HepG2 (cell line): Measurements from ENCODE around the gene KATNB1. TPM values are rescaled to one million over a fixed set of nuclear protein-coding genes. Genes with fewer than 3 reads are reported as not detected.
A peak's percentile ranks its signal among the peaks of the same experiment; 100 is the strongest.

Experiments
- AGO2 ChIP-seq: fragments of 200-400 bp; formaldehyde crosslinking; optimal IDR thresholded peaks from 2 replicates; pipeline ENCODE3; 2017; ENCODE audit warnings: mild to moderate bottlenecking, low read depth, low read length, moderate library complexity
- CCAR2 ChIP-seq: fragments of 200-400 bp; formaldehyde crosslinking; optimal IDR thresholded peaks from 2 replicates; pipeline ENCODE3; 2018; ENCODE audit warnings: low read depth, mild to moderate bottlenecking, low read length, moderate library complexity
- CEBPG ChIP-seq: IDR thresholded peaks from 2 replicates; pipeline ENCODE4 v1.6.1; 2016
- DRAP1 ChIP-seq: IDR thresholded peaks from 2 replicates; pipeline ENCODE4 v1.6.1; 2016; ENCODE audit warnings: missing genetic modification reagents, missing compliant biosample characterization
- EED ChIP-seq: sonication (generic); formaldehyde crosslinking; IDR thresholded peaks from 2 replicates; pipeline ENCODE4 v1.5.0; 2020; ENCODE audit warnings: mild to moderate bottlenecking, missing genetic modification reagents
- GLI4 ChIP-seq: sonication (generic); formaldehyde crosslinking; IDR thresholded peaks from 2 replicates; pipeline ENCODE4 v1.5.1; 2020; ENCODE audit warnings: missing genetic modification reagents, mild to moderate bottlenecking, moderate library complexity, borderline replicate concordance
- GTF2F1 ChIP-seq: fragments of 150-350 bp; IDR thresholded peaks from 2 replicates; pipeline ENCODE4 v1.6.1; 2014; ENCODE audit warnings: low read length
- HNRNPL ChIP-seq: fragments of 200-400 bp; formaldehyde crosslinking; IDR thresholded peaks from 2 replicates; pipeline ENCODE4 v1.6.1; 2017; ENCODE audit warnings: mild to moderate bottlenecking, low read depth, low read length
- MATR3 ChIP-seq: sonication (generic); formaldehyde crosslinking; IDR thresholded peaks from 2 replicates; pipeline ENCODE4 v1.4.0; 2020; ENCODE audit warnings: missing genetic modification reagents
- MAZ ChIP-seq, 2 experiments: sonication (generic) in 1 of 2; formaldehyde crosslinking in 1 of 2; IDR thresholded peaks; 2 replicates each; pipeline versions ENCODE4 v1.5.0 to v1.6.1; 2012 to 2020; ENCODE audit warnings: low read depth in 2 of 2, mild to moderate bottlenecking in 2 of 2, borderline replicate concordance in 1 of 2, improper control_type of control experiment in 1 of 2, low read length in 1 of 2, missing genetic modification reagents in 1 of 2, moderate library complexity in 1 of 2
- MED8 ChIP-seq: sonication (generic); formaldehyde crosslinking; IDR thresholded peaks from 2 replicates; pipeline ENCODE4 v1.8.1; 2023; ENCODE audit warnings: mild to moderate bottlenecking, missing genetic modification reagents; ENCODE audit not compliant: insufficient replicate concordance
- PAWR ChIP-seq: sonication (generic); formaldehyde crosslinking; IDR thresholded peaks from 2 replicates; pipeline ENCODE4 v1.4.0; 2020; ENCODE audit warnings: missing genetic modification reagents, mild to moderate bottlenecking, borderline replicate concordance
- POLR2AphosphoS5 ChIP-seq: IDR thresholded peaks from 2 replicates; pipeline ENCODE4 v1.6.1; 2012; ENCODE audit warnings: low read depth, low read length
- PTBP1 ChIP-seq: fragments of 200-400 bp; formaldehyde crosslinking; IDR thresholded peaks from 2 replicates; pipeline ENCODE4 v1.6.1; 2018; ENCODE audit warnings: low read length, low read depth; ENCODE audit not compliant: poor library complexity, severe bottlenecking
- RAD21 ChIP-seq: fragments of 450-650 bp; formaldehyde crosslinking; IDR thresholded peaks from 2 replicates; pipeline ENCODE4 v1.5.0; 2020; ENCODE audit warnings: mild to moderate bottlenecking
- SMAD3 ChIP-seq: sonication (generic); formaldehyde crosslinking; IDR thresholded peaks from 2 replicates; pipeline ENCODE4 v1.4.0; 2020; ENCODE audit warnings: missing genetic modification reagents
- TFDP2 ChIP-seq: sonication (generic); formaldehyde crosslinking; IDR thresholded peaks from 2 replicates; pipeline ENCODE4 v1.4.0; 2020; ENCODE audit warnings: missing genetic modification reagents
- TRIM22 ChIP-seq: fragments of 450-650 bp; IDR thresholded peaks from 2 replicates; pipeline ENCODE4 v1.6.1; 2017
- ZBTB7A ChIP-seq: sonication (generic); formaldehyde crosslinking; IDR thresholded peaks from 2 replicates; pipeline ENCODE4 v1.8.0; 2022; ENCODE audit warnings: mild to moderate bottlenecking, missing genetic modification reagents
- ZFP36L2 ChIP-seq: sonication (generic); formaldehyde crosslinking; IDR thresholded peaks from 2 replicates; pipeline ENCODE4 v1.4.0; 2020; ENCODE audit warnings: missing genetic modification reagents
- ZNF205 ChIP-seq: IDR thresholded peaks from 2 replicates; pipeline ENCODE4 v1.6.1; 2018; ENCODE audit warnings: missing biosample characterization, missing genetic modification reagents
- ZNF432 ChIP-seq: sonication (generic); formaldehyde crosslinking; IDR thresholded peaks from 2 replicates; pipeline ENCODE4 v1.5.0; 2020; ENCODE audit warnings: missing genetic modification reagents, mild to moderate bottlenecking, borderline replicate concordance
- ZNF557 ChIP-seq: sonication (generic); formaldehyde crosslinking; IDR thresholded peaks from 2 replicates; pipeline ENCODE4 v1.4.0; 2020; ENCODE audit warnings: missing genetic modification reagents
- ZNF709 ChIP-seq: sonication (generic); formaldehyde crosslinking; IDR thresholded peaks from 2 replicates; pipeline ENCODE4 v1.5.0; 2020; ENCODE audit warnings: mild to moderate bottlenecking, missing genetic modification reagents
- ZNF710 ChIP-seq: sonication (generic); formaldehyde crosslinking; IDR thresholded peaks from 2 replicates; pipeline ENCODE4 v1.5.0; 2020; ENCODE audit warnings: mild to moderate bottlenecking, missing genetic modification reagents, borderline replicate concordance
- polyA plus RNA-seq, 8 experiments: library from polyadenylated mRNA; depleted of rRNA in 3 of 8; stranded (reverse) in 7 of 8; unstranded in 1 of 8; fragments of >200 nt; fragmentation: Illumina TruSeq in 4 of 8; extraction: Trizol in 4 of 8; gene quantifications; 2 replicates each; pipeline versions ENCODE4 v1.2.1 to v1.2.3, GENCODE V29; 2011 to 2016; ENCODE audit warnings: low read depth in 4 of 8, missing spikeins in 1 of 8, mixed read lengths in 1 of 8; ENCODE audit not compliant: insufficient read depth in 1 of 8
- total RNA-seq, 5 experiments: library from RNA; depleted of rRNA; stranded (reverse); fragments of >200 nt; fragmentation: Illumina TruSeq; extraction: Trizol; gene quantifications; 2 replicates each; pipeline ENCODE4 v1.2.3, GENCODE V29; 2016; ENCODE audit warnings: low read depth in 1 of 5

Gene KATNB1
- total and polyA plus RNA-seq, 2 of the 13 experiments (the other 11 are each of a cell fraction or from before 2014, with no cell fraction given) = 31.5 to 43.5 TPM

GRCh38 chr16:57763285-57764005, 27.9 kb downstream of the KATNB1 start (continued):
- TF ChIP-seq SMAD3 (CRISPR knock-in tag) (no peak), TFDP2 (CRISPR knock-in tag) (no peak), ZNF710 (CRISPR knock-in tag) (no peak), ZBTB7A (CRISPR knock-in tag) (no peak), GLI4 (no peak), MED8 (no peak), ZNF709 (0 out of 2 replicates have a peak, but pooled peaks have one; percentile 2), PTBP1 (no peak), ZNF205 (CRISPR knock-in tag) (no peak), ZNF557 (no peak), POLR2AphosphoS5 (no peak), HNRNPL (no peak), EED (0 out of 2 replicates have a peak, but pooled peaks have one; percentile 66), RAD21 (CRISPR knock-in tag) (no peak), MAZ (IDR thresholded peaks at IDR 0.05; ENCODE audit: borderline replicate concordance, low read depth, low read length) (no peak), MAZ (CRISPR knock-in tag; IDR thresholded peaks at IDR 0.05; ENCODE audit: low read depth) (0 out of 2 replicates have a peak, but pooled peaks have one; percentile 31), GTF2F1 (no peak), CCAR2 (no peak), CEBPG (no peak), AGO2 (peak; percentile 34), TRIM22 (no peak), DRAP1 (CRISPR knock-in tag) (no peak), MATR3 (CRISPR knock-in tag) (no peak), ZNF432 (CRISPR knock-in tag) (no peak), PAWR (CRISPR knock-in tag) (no peak), ZFP36L2 (no peak)
